ENCODE results near the gene ETV5. TPM values are rescaled to one million over a fixed set of nuclear protein-coding genes. Genes with fewer than 3 reads are reported as not detected.

Gene ETV5
- total RNA-seq, 6 donors from 2014 or later: 15.7 to 95.8 (median 41.4) TPM

DNA sequence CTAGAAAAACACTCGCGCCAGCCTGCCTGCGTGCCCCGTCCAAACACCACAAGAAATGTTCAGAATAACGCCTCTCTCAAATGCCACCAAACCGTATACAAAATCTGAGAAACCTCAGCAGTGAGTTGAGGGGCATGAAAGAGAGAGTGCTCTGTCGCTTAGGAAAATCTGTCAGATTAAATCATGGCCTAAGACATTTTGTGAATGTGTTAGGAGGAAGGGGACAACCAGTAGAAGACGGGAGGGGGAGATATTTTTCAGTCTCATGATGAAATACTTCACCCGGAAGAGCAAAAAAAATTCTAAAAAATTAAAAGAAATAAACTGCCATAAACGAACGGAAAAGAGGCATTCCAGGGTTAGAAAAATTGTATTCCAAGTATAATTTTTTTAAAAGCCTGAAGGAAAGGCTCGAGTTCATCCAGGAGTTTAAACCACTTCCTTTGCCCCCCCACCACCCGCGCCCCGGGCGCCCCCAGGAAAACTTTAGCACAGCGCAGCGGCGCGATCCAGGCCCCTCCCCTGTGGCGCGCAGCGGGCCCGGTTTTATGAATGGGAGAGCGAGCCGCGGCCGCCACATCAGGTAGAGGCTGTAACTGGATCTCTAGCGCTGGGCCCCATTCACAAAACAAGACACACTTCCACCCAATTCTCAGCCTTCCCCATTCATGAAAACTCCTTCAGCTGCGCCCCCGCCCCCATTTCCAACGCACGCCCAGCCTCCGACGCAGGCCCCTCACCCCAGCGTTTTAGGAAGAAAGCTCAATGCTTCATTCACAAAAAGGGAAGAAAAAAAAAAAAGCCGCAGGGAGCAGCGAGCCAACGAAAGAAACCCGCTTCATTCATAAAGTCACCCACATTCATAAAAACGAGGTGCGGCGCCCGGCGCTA, 1.4 kb downstream of the ETV5 start:
- 1 to 2% methylated on average over 40 to 44 of the region's 45 CpGs for WGBS, 2 donors
- peak in 1 of 2 donors; percentile 22 for ATAC-seq (ENCODE audit: low FRiP score in 2 of 2)
- Histone ChIP-seq H3K27ac (peak overlapping the region; percentile 73 to 90 (median 82)), H3K9me3 (no peaks in the 10 kb centered on the region), H3K4me3 (peak overlapping the region; percentile 26 to 88 (median 76)), H3K36me3 (no peaks in the 10 kb centered on the region), H3K4me1 (peaks cover 23 to 50% (median 36%) of the 10 kb centered on the region in 4 donors), H3K27me3 (no peaks in the 10 kb centered on the region)
- DNase-seq: peak; percentile 74 to 91
- peak in 1 of 2 donors; percentile 51 for TF ChIP-seq POLR2AphosphoS5 (IDR thresholded peaks at IDR 0.05)
- no peak for TF ChIP-seq EP300 (IDR thresholded peaks at IDR 0.05)
- TF ChIP-seq, protein P1, sequence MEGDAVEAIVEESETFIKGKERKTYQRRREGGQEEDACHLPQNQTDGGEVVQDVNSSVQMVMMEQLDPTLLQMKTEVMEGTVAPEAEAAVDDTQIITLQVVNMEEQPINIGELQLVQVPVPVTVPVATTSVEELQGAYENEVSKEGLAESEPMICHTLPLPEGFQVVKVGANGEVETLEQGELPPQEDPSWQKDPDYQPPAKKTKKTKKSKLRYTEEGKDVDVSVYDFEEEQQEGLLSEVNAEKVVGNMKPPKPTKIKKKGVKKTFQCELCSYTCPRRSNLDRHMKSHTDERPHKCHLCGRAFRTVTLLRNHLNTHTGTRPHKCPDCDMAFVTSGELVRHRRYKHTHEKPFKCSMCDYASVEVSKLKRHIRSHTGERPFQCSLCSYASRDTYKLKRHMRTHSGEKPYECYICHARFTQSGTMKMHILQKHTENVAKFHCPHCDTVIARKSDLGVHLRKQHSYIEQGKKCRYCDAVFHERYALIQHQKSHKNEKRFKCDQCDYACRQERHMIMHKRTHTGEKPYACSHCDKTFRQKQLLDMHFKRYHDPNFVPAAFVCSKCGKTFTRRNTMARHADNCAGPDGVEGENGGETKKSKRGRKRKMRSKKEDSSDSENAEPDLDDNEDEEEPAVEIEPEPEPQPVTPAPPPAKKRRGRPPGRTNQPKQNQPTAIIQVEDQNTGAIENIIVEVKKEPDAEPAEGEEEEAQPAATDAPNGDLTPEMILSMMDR (IDR thresholded peaks at IDR 0.05): no peak

DNA sequence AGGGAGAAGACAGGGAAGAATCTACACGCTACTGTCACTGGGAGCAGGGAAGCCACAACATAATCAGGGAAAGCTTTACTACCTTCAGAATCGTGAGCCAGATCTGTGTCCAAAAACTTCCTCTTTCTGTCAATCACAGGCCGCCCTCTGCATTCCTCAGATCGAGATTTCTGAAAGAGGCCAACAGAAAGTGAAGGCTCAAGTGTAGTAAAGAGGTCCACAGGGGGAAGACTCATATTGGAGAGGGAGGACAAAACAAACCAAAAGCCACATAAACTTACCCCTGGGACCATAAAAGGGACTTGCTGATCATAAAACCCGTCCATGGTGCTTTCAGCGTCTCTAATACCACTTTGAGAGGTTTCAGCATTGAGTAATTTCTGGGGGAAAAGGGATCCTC, 3.3 kb downstream of the ETV5 start:
- Histone ChIP-seq H3K27ac (peak overlapping the region in 1 of 4 donors; percentile 15), H3K36me3 (no peaks in the 10 kb centered on the region), H3K27me3 (no peaks in the 10 kb centered on the region), H3K4me3 (peak overlapping the region in 1 of 4 donors; percentile 81), H3K4me1 (peaks cover 18 to 45% (median 29%) of the 10 kb centered on the region in 4 donors), H3K9me3 (no peaks in the 10 kb centered on the region)
- WGBS, 2 donors: 48 to 59% methylated on average over 6 of the region's 6 CpGs
- DNase-seq: no peak
- no peak for TF ChIP-seq POLR2A (IDR thresholded peaks at IDR 0.05)
- no peak for TF ChIP-seq POLR2AphosphoS5 (IDR thresholded peaks at IDR 0.05)
- TF ChIP-seq EP300 (IDR thresholded peaks at IDR 0.05): no peak
- TF ChIP-seq, protein P1 (IDR thresholded peaks at IDR 0.05): no peak
- no peak for ATAC-seq (ENCODE audit: low FRiP score in 2 of 2)

DNA sequence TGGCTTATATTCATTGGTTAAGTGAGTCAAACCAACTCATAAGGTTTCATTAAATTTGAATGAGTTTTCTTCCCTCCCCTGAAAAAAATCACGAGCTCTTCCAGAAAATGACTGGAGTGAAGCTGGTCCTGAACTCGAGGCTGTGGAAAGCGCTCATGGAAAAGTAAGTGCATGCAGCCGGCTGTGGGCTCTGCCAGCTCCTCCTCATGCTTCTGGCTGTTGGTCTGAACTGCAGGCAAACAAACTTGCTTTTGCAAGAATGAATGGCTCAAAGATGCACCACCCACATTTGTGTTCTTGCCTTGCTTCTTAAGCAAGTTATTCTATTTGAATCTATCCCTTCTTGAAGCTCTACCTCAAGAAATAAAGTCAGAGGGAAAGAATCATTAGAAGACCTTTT, 6.2 kb downstream of the ETV5 start:
- 59 to 61% methylated on average over 4 of the region's 4 CpGs for WGBS, 2 donors

DNA sequence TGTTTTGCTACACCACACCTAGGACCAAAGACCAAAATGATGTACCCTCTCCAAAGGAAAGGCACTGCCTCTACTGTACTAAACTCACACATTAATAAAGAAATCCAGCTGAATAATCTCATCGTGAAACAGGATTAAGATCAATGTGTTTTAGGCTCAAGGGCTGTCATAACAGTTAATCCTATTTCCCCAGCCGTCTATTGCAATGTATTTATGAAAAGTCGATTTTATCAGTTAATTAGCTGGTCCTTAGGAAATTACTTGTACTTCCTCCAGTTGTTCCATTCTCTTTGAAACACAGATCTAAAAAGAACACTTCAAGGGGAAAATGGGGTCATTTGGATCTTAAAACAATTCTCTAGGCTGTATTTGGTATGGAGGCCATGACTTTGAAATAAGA, 8.5 kb downstream of the ETV5 start:
- DNase-seq: no peak
- H3K4me1 ChIP-seq: peaks cover 31 to 43% (median 37%) of the 10 kb centered on the region in 4 donors
- H3K27me3 ChIP-seq: no peaks in the 10 kb centered on the region
- H3K27ac ChIP-seq: no peak overlapping the region
- 47 to 49% methylated on average over 3 of the region's 3 CpGs for WGBS, 2 donors
- H3K36me3 ChIP-seq: no peaks in the 10 kb centered on the region
- TF ChIP-seq, protein P1 (IDR thresholded peaks at IDR 0.05): no peak
- TF ChIP-seq POLR2AphosphoS5 (IDR thresholded peaks at IDR 0.05): no peak
- no peak for TF ChIP-seq EP300 (IDR thresholded peaks at IDR 0.05)
- no peak for TF ChIP-seq POLR2A (IDR thresholded peaks at IDR 0.05)
- H3K4me3 ChIP-seq: no peak overlapping the region
- ATAC-seq (ENCODE audit: low FRiP score in 2 of 2): no peak
- H3K9me3 ChIP-seq: no peaks in the 10 kb centered on the region

More for the DNA sequence above, 6.2 kb downstream of the ETV5 start:
- no peak for TF ChIP-seq EP300 (IDR thresholded peaks at IDR 0.05)
- TF ChIP-seq POLR2A (IDR thresholded peaks at IDR 0.05): no peak
- TF ChIP-seq POLR2AphosphoS5 (IDR thresholded peaks at IDR 0.05): no peak
- TF ChIP-seq, protein P1 (IDR thresholded peaks at IDR 0.05): no peak
- Histone ChIP-seq H3K27ac (no peak overlapping the region), H3K4me3 (no peak overlapping the region), H3K4me1 (peaks cover 24 to 38% (median 32%) of the 10 kb centered on the region in 4 donors), H3K27me3 (no peaks in the 10 kb centered on the region), H3K36me3 (no peaks in the 10 kb centered on the region), H3K9me3 (no peaks in the 10 kb centered on the region)
- DNase-seq: no peak
- ATAC-seq (ENCODE audit: low FRiP score in 2 of 2): no peak
